K562 (cell line): Measurements from ENCODE around the gene BBX. TPM values are rescaled to one million over a fixed set of nuclear protein-coding genes. Genes with fewer than 3 reads are reported as not detected.
A peak's percentile ranks its signal among the peaks of the same experiment; 100 is the strongest.

ENCODE experiments used
- ATAC-seq: fragments of 200-7000 bp; cut with Tn5 transposase; 3 replicates; pipeline ENCODE4 v1.9.1; 2020; ENCODE audit warnings: moderate library complexity
- BruUV-seq: library from RNA; stranded (reverse); fragments of 400-500 nt; replicated peaks from 2 replicates; lab custom pipeline; 2021; lab: Mats Ljungman, UMichigan
- CTCF ChIA-PET: fragments of 300-600 bp; formaldehyde crosslinking; extraction: SDS; loops from one replicate; lab custom pipeline; 2021; ENCODE audit warnings: low intra/inter-chr PET ratio; lab: Yijun Ruan, JAX
- POLR2A ChIA-PET: fragments of 300-600, 350-650 bp; sonication (Branson Sonifier 250); formaldehyde crosslinking; extraction: SDS; loops from one replicate; lab custom pipeline; 2021; ENCODE audit warnings: antibody characterized with exemption, inconsistent platforms; lab: Yijun Ruan, JAX
- DNase-seq, 4 experiments: peaks; one replicate each; pipeline versions ENCODE4 v3.0.0 to v3.0.0-alpha.2; 2011 to 2018; ENCODE audit warnings: low spot score in 3 of 4, mixed read lengths in 3 of 4; ENCODE audit errors: extremely low read depth in 1 of 4
- FAIRE-seq: peaks from 2 replicates; lab custom pipeline; 2011; peaks lifted over from hg19 to GRCh38; lab: Jason Lieb, UNC
- H2AFZ ChIP-seq: 2 replicates; pipeline ENCODE4 v1.6.0; 2011; ENCODE audit warnings: low read depth, low read length, control low read depth, inconsistent platforms
- H3K27ac ChIP-seq: fragments of 200-600 bp; 3 replicates; pipeline ENCODE4 v1.8.0; 2011; ENCODE audit warnings: low read depth, mild to moderate bottlenecking, control low read depth, inconsistent platforms, low read length, moderate library complexity, mixed read lengths; ENCODE audit errors: extremely low read depth
- H3K27me3 ChIP-seq, 2 experiments: fragments of 300-600 bp in 1 of 2; 2 replicates in 1 of 2; 3 replicates in 1 of 2; pipeline versions ENCODE4 v1.6.0 to v1.8.0; 2011; ENCODE audit warnings: inconsistent platforms in 2 of 2, low read length in 2 of 2, mild to moderate bottlenecking in 1 of 2, mixed read lengths in 1 of 2, moderate library complexity in 1 of 2; ENCODE audit not compliant: control insufficient read depth in 2 of 2, insufficient read depth in 2 of 2
- H3K36me3 ChIP-seq: fragments of 300-600 bp; 3 replicates; pipeline ENCODE4 v1.8.0; 2011; ENCODE audit warnings: mild to moderate bottlenecking, low read length, inconsistent platforms; ENCODE audit not compliant: control insufficient read depth, insufficient read depth
- H3K4me1 ChIP-seq, 2 experiments: fragments of 200-600 bp in 1 of 2; replicated peaks in 1 of 2; 2 replicates in 1 of 2; 3 replicates in 1 of 2; pipeline versions ENCODE4 v1.5.1 to v1.8.0; 2011; ENCODE audit warnings: inconsistent platforms in 2 of 2, low read length in 2 of 2, mild to moderate bottlenecking in 1 of 2, mixed read lengths in 1 of 2, moderate library complexity in 1 of 2; ENCODE audit not compliant: control insufficient read depth in 2 of 2, insufficient read depth in 2 of 2
- H3K4me2 ChIP-seq: 2 replicates; pipeline ENCODE4 v1.6.1; 2011; ENCODE audit warnings: low read length, control low read depth, inconsistent platforms, mixed read lengths; ENCODE audit not compliant: insufficient read depth
- H3K4me3 ChIP-seq: fragments of 200-600 bp; sonication (generic), shearing (Covaris generic); 2 replicates; pipeline ENCODE4 v1.5.1; 2016; ENCODE audit warnings: control low read depth, inconsistent platforms
- H3K79me2 ChIP-seq: fragments of 200-600 bp; 3 replicates; pipeline ENCODE4 v1.8.0; 2011; ENCODE audit warnings: low read length, inconsistent platforms; ENCODE audit not compliant: control insufficient read depth, insufficient read depth
- H3K9ac ChIP-seq, 2 experiments: 2 replicates each; pipeline versions ENCODE4 v1.6.0 to v1.6.1; 2011; ENCODE audit warnings: low read depth in 2 of 2, low read length in 2 of 2, control low read depth in 1 of 2, inconsistent platforms in 1 of 2, mild to moderate bottlenecking in 1 of 2, mixed read lengths in 1 of 2; ENCODE audit not compliant: insufficient read depth in 1 of 2
- H3K9me1 ChIP-seq: one replicate; pipeline ENCODE4 v1.6.0; 2011; ENCODE audit warnings: inconsistent platforms, mild to moderate bottlenecking, low read length, moderate library complexity; ENCODE audit not compliant: control insufficient read depth, insufficient read depth
- H3K9me3 ChIP-seq: replicated peaks from 2 replicates; pipeline ENCODE4 v1.5.1; 2011; ENCODE audit warnings: low read depth, low read length, inconsistent platforms; ENCODE audit not compliant: control insufficient read depth, insufficient read depth
- H4K20me1 ChIP-seq: replicated peaks from 2 replicates; pipeline ENCODE4 v1.6.1; 2011; ENCODE audit warnings: low read length, inconsistent platforms, mixed read lengths; ENCODE audit not compliant: control insufficient read depth, insufficient read depth
- C11orf30 ChIP-seq: fragments of 450-650 bp; IDR thresholded peaks from 2 replicates; pipeline ENCODE4 v1.6.1; 2016; ENCODE audit warnings: low read depth, mild to moderate bottlenecking
- CBFA2T3 ChIP-seq: fragments of 450-650 bp; IDR thresholded peaks from 2 replicates; pipeline ENCODE4 v1.6.1; 2017
- DMBX1 ChIP-seq: fragments of 250-450 bp; sonication (Bioruptor Pico); IDR thresholded peaks from 2 replicates; pipeline ENCODE4 v1.8.0; 2022; ENCODE audit warnings: inconsistent platforms, mild to moderate bottlenecking, moderate library complexity, borderline replicate concordance
- GTF2F1 ChIP-seq: IDR thresholded peaks from 2 replicates; pipeline ENCODE4 v1.6.1; 2011; ENCODE audit warnings: low read depth, low read length, improper control_type of control experiment
- HDAC8 ChIP-seq: fragments of 450-650 bp; IDR thresholded peaks from 2 replicates; pipeline ENCODE4 v1.6.1; 2016; ENCODE audit warnings: mild to moderate bottlenecking, missing genetic modification characterization, moderate library complexity, missing compliant biosample characterization
- JUND ChIP-seq, 2 experiments: IDR thresholded peaks; 2 replicates in 1 of 2; 3 replicates in 1 of 2; pipeline ENCODE4 v1.6.1; 2011; ENCODE audit warnings: borderline replicate concordance in 2 of 2, low read depth in 2 of 2, low read length in 2 of 2, improper control_type of control experiment in 1 of 2, missing biosample characterization in 1 of 2, missing genetic modification characterization in 1 of 2, missing genetic modification reagents in 1 of 2
- MYNN ChIP-seq, 2 experiments: sonication (generic); formaldehyde crosslinking in 1 of 2; IDR thresholded peaks; 2 replicates each; pipeline versions ENCODE4 v1.5.0 to v1.6.1; 2016 to 2020; ENCODE audit warnings: antibody characterized with exemption in 1 of 2, missing genetic modification reagents in 1 of 2
- PML ChIP-seq: IDR thresholded peaks from 2 replicates; pipeline ENCODE4 v1.6.1; 2012; ENCODE audit warnings: low read length, inconsistent platforms
- ZNF347 ChIP-seq: fragments of 450-650 bp; formaldehyde crosslinking; IDR thresholded peaks from 2 replicates; pipeline ENCODE4 v1.4.0; 2020; ENCODE audit warnings: low read depth, mild to moderate bottlenecking, moderate library complexity
- ZNF445 ChIP-seq: fragments of 250-450 bp; sonication (Bioruptor Pico); IDR thresholded peaks from 2 replicates; pipeline ENCODE4 v1.4.0; 2020; ENCODE audit warnings: low read depth, mild to moderate bottlenecking, moderate library complexity
- ZNF766 ChIP-seq: fragments of 200-800 bp; sonication (Bioruptor generic); conservative IDR thresholded peaks from 2 replicates; pipeline ENCODE4 v1.6.1; 2016; ENCODE audit warnings: missing genetic modification characterization, missing compliant biosample characterization
- WGBS: fragments of 100-300 bp; shearing (Covaris generic); methylation state at CpG from one replicate; pipeline ENCODE4 v1.1.6; 2016; ENCODE audit warnings: low coverage, mixed read lengths; ENCODE audit not compliant: insufficient coverage; ENCODE audit errors: missing lambda C conversion rate; 5-methylcytosine and 5-hydroxymethylcytosine counted together
- in situ Hi-C: fragments of 300-500 bp; cut with MboI; formaldehyde crosslinking; loops from 4 replicates; pipeline ENCODE4 v1.15.0; 2018; ENCODE audit warnings: inconsistent platforms, mixed read lengths
- intact Hi-C: fragments of 100-400 bp; cut with micrococcal nuclease; formaldehyde crosslinking; loops from 2 replicates; pipeline ENCODE4 v1.14.2; 2022
- polyA plus RNA-seq, 8 experiments: library from polyadenylated mRNA; depleted of rRNA in 4 of 8; stranded (reverse) in 5 of 8; unstranded in 3 of 8; fragments of >200 nt; fragmentation: Nextera tagmentation in 2 of 8; fragmentation: Illumina TruSeq in 1 of 8; extraction: Ambion mirVana in 2 of 8; extraction: Trizol in 1 of 8; gene quantifications; 2 replicates each; pipeline versions ENCODE4 v1.2.1 to v1.2.3, GENCODE V29; 2011 to 2014; ENCODE audit warnings: inconsistent platforms in 1 of 8, missing spikeins in 1 of 8
- total RNA-seq, 7 experiments: library from RNA; depleted of rRNA in 6 of 7; stranded (reverse); fragments of >200 nt in 6 of 7; fragmentation: Illumina TruSeq in 2 of 7; extraction: Trizol in 2 of 7; gene quantifications; 2 replicates each; pipeline versions ENCODE4 v1.2.1 to v1.2.3, GENCODE V29; 2011 to 2021; ENCODE audit warnings: low replicate concordance in 1 of 7
- TF ChIP-seq, protein P1 (sequence below): fragments of 450-650 bp; IDR thresholded peaks from 2 replicates; pipeline ENCODE4 v1.7.0; 2016; ENCODE audit warnings: borderline replicate concordance

BBX gene
- total and polyA plus RNA-seq, 9 of the 15 experiments (the other 6 are each of a cell fraction or from before 2014, with no cell fraction given) = 4.9 to 19.5 (median 11.8) TPM

DNA sequence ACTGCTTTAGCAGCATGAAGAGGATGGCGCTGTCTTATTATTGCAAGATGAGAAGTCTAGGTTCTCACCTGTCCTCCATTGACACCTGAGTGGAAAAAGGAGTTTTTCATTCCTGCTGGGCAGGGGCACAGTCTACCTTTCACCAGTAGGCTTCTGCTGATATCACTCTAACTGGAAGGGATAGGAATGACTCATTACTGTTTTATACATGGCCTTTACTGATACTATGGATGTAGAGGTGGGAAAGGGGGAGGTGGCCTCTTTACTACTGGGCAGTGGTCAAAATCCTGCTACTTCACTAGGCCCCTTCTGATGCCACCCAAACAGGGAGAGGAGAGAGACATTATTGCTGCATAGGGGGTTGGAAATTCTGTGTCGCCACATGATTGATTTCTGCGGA, 97.8 kb downstream of the BBX start:
- no peaks in the 10 kb centered on the region; the same call in 1 of the 3 replicates for H3K79me2 ChIP-seq
- no peak overlapping the region for H3K4me3 ChIP-seq
- ChIA-PET POLR2A (interaction anchor here (0.7 kb wide), 1 partner anchor 13 kb away, joined by 3 read pairs; no protein-coding TSS in a partner anchor), CTCF (no interaction called here)
- no peak overlapping the region for H3K4me2 ChIP-seq
- ATAC-seq = no peak
- H3K27me3 ChIP-seq = no peaks in the 10 kb centered on the region
- intact Hi-C loops = no loop called here
- in situ Hi-C loops = no loop called here
- TF ChIP-seq ZNF766 (CRISPR knock-in tag) (no peak), CBFA2T3 (0 out of 2 replicates have a peak, but pooled peaks have one; percentile 17), JUND (IDR thresholded peaks at IDR 0.05; ENCODE audit: borderline replicate concordance, low read depth, low read length) (0 out of 2 replicates have a peak, but pooled peaks have one; percentile 11), JUND (tag; IDR thresholded peaks at IDR 0.05; ENCODE audit: borderline replicate concordance, low read depth, low read length) (no peak), MYNN (IDR thresholded peaks at IDR 0.05) (no peak), MYNN (CRISPR knock-in tag; IDR thresholded peaks at IDR 0.05) (no peak)
- H2AFZ ChIP-seq = no peak overlapping the region
- H3K36me3 ChIP-seq = no peaks in the 10 kb centered on the region
- peaks cover 0 to 4% of the 10 kb centered on the region in 2 experiments; a peak in 4 of 5 replicates for H3K4me1 ChIP-seq
- no TSS peak for BruUV-seq
- no peaks in the 10 kb centered on the region for H3K9me3 ChIP-seq
- DNase-seq = no peak
- no peak overlapping the region for H3K27ac ChIP-seq
- peaks cover 10% of the 10 kb centered on the region; the same call in 1 of the 2 replicates for H4K20me1 ChIP-seq
- FAIRE-seq = no peak
- WGBS = 35% methylated on average over 3 of the region's 3 CpGs
- H3K9me1 ChIP-seq = no peaks in the 10 kb centered on the region
- H3K9ac ChIP-seq = no peak overlapping the region

DNA sequence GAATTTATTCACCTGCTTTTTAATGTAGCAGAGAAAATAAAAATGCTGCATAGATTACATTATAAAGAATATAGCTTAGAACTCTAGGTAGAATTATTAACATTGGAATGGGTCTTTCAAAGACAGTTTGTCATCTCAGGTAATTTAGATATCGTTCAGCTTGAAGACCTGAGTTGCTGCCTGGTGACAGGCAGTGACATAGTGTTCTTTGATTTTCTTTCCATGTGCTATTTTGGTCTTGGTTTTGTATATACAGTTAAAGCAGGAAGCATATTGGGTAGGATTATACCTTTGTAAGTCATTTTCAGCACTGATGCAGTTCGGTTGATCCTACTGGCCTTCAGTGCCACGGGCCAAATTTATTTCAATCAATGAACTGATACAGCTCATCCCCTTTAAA, 98.7 kb downstream of the BBX start:
- Histone ChIP-seq H3K27ac (no peak overlapping the region), H3K4me3 (no peak overlapping the region), H3K4me1 (peaks cover 0 to 4% of the 10 kb centered on the region in 2 experiments; a peak in 4 of 5 replicates), H3K9me1 (no peaks in the 10 kb centered on the region), H3K36me3 (no peaks in the 10 kb centered on the region), H3K79me2 (no peaks in the 10 kb centered on the region; the same call in 1 of the 3 replicates), H2AFZ (no peak overlapping the region)
- 13% methylated on average over 3 of the region's 3 CpGs for WGBS
- intact Hi-C loops = no loop called here
- DNase-seq = no peak
- POLR2A ChIA-PET = no interaction called here
- no TSS peak for BruUV-seq
- ATAC-seq = no peak
- TF ChIP-seq, protein P1, sequence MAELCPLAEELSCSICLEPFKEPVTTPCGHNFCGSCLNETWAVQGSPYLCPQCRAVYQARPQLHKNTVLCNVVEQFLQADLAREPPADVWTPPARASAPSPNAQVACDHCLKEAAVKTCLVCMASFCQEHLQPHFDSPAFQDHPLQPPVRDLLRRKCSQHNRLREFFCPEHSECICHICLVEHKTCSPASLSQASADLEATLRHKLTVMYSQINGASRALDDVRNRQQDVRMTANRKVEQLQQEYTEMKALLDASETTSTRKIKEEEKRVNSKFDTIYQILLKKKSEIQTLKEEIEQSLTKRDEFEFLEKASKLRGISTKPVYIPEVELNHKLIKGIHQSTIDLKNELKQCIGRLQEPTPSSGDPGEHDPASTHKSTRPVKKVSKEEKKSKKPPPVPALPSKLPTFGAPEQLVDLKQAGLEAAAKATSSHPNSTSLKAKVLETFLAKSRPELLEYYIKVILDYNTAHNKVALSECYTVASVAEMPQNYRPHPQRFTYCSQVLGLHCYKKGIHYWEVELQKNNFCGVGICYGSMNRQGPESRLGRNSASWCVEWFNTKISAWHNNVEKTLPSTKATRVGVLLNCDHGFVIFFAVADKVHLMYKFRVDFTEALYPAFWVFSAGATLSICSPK = no peak
- TF ChIP-seq PML = no peak
- no peak for TF ChIP-seq C11orf30
- TF ChIP-seq GTF2F1 = no peak
- TF ChIP-seq DMBX1 (CRISPR knock-in tag) = no peak
- no peak for TF ChIP-seq ZNF347 (CRISPR knock-in tag)
- TF ChIP-seq ZNF445 (CRISPR knock-in tag) = no peak
- no peak for TF ChIP-seq HDAC8 (tag)
- TF ChIP-seq, all 486 proteins: peak for 0
- Histone ChIP-seq H3K4me2 (no peak overlapping the region), H3K27me3 (no peaks in the 10 kb centered on the region), H3K9ac (no peak overlapping the region), H4K20me1 (peaks cover 10% of the 10 kb centered on the region; the same call in 1 of the 2 replicates), H3K9me3 (no peaks in the 10 kb centered on the region)
- no peak for FAIRE-seq
- in situ Hi-C loops = no loop called here
- CTCF ChIA-PET = no interaction called here
